Activated CD8-positive, alpha-beta memory T cell treated with anti-CD3 and anti-CD28 coated beads for 48 hours (primary cell): ENCODE results near the gene RPL39L.

Source experiments
- DNase-seq, 3 experiments: peaks; one replicate each; pipeline ENCODE4 v3.0.0-alpha.2; 2020; ENCODE audit warnings: low read depth in 2 of 3, low spot score in 2 of 3

RPL39L gene

DNA sequence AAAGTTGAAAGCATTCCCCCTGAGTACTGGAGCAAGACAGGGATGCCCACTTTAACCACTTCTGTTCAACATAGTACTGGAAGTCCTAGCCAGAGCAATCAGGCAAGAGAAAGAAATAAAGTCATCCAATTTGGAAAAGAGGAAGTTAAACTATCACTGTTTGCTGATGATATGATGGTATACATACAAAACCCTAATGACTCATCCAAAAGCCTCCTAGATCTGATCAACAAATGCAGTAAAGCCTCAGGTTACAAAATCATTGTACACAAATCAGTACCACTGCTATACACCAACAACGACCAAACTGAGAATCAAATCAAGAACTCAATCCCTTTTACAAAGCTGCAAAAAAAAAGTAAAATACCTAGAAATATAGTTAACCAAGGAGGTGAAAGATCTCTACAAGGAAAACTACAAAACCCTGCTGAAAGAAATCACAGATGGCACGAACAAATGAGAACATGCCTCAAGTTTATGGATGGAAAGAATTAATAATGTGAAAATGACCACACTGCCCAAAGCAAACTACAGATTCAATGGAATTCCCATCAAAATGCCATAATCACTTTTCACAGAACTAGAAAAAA, 40.3 kb downstream of the RPL39L start:
- DNase-seq, result no peak

DNA sequence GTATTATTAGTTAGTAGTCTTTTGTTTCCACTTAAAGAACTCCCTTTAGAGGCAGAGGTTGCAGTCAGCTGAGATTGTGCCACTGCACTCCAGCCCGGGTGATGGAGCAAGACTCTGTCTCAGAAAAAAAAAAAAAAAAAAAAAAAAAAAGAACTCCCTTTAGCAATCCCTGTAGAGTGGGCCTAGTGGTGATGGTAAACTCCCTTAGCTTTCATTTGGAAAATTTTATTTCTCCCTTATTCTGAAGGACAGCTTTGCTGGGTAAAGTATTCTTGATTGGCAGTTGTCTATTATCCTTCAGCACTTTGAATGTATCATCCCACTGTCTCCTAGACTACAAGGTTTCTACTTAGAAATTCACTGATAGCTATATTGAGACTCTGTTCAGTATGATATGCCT, 46.0 kb downstream of the RPL39L start:
- DNase-seq, result no peak

DNA sequence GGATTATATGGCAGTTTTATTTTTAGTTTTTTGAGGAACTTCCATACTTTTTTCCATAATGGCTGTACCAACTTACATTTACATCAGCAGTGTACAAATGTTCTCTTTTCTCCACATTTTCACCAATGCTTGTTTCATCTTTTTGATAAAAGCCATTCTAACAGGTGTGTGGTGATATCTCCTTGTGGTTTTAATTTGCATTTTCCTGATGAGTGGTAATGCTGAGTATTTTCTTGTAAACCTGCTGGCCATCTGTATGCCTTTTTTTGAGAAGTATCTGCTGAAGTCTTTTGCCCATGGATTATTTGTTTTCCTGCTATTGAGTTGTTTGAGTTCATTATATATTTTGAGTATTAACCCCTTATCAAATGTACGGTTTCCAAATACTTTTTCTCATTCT, 50.6 kb downstream of the RPL39L start:
- no peak for DNase-seq

DNA sequence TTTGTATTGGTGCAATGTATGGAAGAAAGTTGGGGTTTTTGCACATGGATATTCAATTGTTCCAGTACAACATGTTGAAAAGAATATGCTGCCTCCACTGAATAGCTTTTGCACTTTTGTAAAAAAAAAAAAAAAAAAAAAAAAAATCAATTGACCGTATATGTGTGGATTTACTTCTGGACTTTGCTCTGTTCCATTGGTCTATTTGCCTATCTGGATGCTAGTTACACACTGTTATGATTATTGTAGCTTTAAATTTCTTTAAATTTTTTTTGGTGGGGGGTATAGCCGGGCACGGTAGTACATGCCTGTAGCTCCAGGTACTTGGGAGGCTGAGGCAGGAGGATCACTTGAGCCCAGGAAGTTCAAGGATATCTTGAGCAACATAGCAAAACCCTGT, 52.5 kb downstream of the RPL39L start:
- no peak for DNase-seq

DNA sequence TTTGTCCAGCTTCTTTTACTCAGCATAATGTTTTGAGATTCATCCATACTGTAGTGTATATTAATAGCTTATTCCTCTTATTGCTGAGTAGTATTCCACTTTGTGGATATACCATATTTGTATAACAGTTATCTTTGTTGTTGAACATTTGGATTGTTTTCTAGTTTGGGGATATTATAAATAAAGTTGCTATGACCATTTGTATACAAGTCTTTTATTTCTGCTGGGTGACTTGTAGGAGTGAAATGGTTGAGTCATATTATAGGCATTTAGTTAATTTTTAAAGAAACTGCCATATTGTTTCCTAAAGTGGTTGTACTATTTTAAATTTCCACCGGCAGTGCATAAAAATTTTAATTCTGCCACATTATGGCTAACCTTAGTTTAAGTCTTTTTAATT, 53.4 kb downstream of the RPL39L start:
- DNase-seq, result no peak

DNA sequence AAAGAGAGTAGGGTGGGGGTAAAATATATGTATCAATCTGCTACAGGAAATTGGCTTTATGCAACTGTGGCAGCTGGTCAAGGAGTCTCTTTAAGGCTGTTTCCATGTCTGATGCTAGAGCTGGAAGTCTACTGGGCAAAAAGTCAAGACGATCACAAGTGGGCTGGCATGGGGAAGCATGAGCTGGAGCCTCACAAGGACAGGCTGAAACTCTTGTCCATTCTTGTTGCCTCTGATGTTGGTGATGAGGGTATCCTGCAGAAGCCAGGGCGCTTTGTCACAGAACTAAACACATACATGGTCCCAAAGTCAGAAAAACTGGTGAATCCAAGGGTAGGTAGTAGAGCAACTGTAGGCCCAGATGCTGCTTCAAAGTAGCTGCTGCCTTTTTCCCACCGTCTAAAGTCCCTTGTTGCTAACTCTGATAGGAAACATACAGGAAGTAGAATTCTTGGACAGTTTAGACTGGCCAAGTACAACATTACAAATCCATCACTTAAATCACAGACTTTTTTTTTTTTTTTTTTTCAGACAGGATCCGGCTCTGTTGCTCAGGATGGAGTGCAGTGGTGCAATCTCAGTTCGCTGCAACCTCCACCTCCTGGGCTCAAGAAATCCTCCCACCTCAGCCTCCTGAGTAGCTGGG, 54.2 kb downstream of the RPL39L start:
- no peak for DNase-seq

DNA sequence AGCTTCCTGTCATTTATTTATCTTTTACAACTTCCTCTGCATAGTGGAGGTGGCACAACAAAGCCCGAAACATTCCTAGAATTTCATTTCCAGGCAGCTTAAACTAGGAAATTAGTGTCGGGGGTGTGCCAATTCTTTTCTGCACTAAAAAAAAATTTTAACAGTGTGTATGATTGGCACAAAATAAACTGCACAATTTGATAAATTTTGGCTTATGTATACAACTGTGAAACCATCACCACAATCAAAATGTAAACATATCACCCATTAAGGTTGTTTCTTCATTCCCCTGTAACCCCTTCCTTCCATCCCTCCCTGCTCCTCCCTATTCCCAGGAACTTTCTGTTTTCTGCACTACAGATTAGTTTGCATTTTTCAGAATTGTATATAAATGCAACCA, 54.7 kb downstream of the RPL39L start:
- no peak for DNase-seq

DNA sequence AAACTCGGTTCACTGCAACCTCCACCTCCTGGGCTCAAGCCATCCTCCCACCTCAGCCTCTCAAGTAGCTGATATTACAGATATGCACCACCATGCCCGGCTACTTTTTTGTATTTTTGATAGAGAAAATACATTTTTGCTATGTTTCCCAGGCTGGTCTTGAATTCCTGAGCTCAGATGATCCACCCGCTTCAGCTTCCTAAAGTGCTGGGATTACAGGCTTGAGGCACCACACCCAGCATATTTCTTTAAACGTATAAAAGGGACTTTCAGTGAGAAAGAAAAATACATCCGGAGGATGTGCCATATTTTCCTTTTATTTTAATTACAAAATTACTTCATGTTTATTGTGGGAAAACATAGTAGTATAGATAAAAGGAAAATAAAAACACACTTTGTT, 55.2 kb downstream of the RPL39L start:
- DNase-seq, result no peak

DNA sequence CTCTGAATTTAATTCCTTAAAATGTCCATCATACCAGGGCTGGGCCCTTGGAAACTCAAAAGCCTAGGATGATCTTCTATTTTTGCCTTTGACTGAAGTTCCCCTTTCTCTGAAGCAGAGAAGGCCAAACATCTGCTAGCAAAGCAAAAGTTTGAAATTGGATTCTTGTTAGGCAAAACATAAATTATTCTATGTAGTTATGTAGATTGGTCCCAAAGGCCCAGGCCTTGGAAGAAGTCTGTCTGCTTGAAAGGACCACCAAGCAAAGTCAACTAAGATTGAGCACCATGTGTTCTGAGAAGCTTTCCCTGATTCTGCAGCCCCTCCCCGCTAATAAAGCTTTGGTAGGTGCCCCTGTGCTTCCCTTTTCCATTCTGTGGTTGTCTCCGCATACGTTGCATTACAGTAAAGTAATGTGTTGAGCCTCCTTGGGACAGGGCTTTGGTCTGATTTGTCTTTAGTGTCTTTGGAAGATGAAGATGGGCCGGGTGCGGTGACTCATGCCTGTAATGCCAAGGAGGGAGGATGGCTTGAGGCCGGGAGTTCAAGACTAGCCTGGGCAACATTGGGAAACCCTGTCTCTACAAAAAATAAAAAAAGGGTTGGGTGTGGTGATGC, 56.4 kb downstream of the RPL39L start:
- no peak for DNase-seq

DNA sequence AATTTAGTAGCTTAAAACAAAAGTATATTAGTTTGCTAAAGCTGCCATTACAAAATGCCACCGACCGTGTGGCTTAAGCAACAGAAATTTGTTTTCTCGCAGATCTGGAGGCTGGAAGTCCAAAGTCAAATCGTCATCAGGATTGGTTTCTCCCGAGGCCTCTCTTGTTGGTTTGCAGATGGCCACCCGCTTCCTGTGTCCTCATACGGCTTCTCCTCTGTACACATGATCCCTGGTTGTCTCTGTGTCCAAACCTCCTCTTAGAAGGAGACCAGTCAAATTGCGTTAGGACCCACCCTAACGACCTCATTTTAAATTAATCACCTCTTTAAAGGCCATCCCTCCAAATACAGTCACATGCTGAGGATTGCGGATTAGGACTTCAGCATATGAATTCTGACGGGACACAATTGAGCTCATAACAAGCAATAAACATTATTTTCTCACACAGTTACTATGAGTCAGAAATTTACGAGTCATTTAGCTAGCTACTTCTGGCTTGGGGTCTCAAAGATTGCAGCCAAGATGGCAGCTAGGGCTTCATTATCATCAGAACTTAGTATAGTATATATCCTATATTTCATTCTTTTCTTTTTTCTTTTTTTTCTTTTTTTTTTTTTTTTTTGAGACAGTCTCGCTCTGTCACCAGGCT, 58.4 kb downstream of the RPL39L start:
- DNase-seq, result no peak

DNA sequence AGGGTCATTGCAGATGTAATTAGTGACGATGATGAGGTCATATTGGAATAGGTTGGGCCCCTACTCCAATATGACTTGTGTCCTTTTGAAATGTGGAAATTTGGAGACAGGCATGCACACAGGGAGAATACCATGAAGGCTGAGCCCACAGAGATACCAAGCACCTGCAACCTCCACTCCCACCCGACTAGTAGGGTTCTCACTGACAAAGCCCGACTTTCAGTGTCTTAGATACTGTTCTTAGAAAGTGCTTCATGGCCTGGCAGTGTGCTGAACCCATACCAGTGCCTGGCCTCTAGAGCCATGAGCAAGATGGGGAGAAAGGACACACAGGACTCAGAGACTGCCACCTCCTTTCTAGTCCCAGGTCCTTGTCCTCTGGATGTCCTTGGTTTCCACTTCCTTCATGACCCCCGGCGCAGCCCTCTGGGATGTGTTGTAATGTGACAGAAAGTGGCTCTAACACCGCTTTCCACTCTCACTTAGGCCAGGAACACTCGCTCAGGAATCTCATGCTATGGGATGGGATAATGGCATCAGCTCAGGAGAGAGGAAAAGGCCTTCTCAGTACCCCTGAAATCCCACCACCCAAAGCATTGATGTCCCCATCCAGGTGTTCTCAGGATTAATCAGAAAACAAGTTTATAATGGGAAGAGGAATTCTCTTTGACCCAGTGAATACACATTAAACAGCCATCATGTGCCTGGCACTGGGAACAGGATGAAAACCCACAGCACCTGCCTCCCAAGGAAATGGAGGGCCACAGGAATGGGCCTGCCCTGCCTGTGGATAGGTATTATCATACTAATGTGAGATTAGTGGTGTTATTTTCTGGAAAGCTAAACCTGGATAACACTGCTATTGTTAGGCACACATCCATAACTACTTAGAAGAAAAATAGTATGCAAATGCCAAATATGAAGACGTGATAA, 59.9 kb downstream of the RPL39L start:
- no peak for DNase-seq

DNA sequence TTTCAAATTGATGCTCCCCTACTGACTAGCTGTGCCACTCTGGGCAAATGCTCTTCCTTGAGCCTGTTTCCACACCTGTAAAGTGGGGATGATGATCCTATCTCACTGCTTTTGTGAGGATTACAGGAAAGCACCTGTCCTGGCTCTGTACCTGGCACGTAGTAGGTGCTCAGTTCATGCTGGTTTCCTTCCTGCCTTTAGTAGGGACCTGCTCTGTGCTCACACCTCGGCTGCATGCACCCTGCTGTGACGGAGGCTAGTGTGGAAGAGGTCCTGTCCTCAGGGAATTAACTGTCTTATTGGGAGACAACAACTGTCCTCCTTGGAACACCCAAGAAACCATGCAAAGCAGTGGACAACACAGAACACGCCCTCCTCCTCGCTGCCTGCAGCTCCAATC, 61.8 kb downstream of the RPL39L start:
- DNase-seq, result no peak

DNA sequence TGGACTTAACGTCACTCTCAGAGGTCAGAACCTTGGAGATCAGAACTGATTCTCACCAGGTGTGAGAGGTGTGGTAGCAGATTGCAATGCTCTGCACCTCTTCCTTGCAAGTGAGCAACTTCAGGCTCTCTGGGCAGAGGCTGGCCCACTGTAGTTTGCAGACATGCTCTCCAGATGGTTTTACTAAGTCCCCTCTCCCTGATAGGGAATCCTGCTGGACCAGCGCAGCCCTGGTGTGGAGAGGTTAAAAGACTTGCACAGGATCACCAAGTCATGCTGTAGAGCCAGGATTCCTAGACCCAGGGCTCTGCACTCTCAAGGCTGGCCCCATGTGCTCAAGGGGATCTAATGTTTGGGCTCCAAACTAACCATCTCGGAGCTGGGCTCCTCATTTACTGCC, 62.2 kb downstream of the RPL39L start:
- no peak for DNase-seq

DNA sequence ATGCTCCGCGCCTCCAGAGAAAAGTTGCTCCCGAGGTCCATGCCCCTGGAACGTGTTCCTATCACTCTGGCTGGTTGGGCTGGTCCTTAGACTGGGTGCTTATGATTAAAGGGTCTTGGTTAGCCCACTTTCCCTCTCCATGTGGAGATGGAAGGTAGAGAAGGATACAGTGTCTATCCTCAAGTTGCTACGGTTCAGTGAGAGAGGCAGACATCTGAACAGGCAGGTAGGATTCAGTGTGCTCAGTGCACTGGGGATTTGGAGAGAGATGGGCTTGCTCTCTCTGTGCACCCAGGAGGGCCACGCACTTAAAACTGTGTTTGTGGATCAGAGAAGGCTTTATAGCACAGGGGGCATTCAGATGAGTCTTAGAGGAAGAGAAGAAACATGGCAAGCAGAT, 63.0 kb downstream of the RPL39L start:
- DNase-seq, result no peak

DNA sequence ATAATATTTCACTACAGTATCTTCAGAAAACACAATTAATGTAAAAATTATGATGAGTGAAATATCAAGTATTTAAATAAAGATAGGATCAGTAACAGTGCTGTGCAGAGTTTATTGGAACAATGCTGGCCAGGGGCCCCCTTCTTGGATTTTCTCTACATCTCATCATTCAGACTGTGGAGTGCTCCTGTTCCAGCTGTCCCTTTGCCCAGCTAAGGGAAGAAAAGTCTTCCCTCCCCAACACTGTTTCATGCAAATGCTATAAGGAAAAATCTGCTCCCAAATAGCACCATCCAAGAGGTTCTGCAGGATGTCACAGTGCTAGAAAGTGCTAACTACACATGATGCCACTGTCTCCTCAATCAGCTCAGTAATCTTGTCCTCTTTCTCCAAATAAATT, 64.5 kb downstream of the RPL39L start:
- no peak for DNase-seq

DNA sequence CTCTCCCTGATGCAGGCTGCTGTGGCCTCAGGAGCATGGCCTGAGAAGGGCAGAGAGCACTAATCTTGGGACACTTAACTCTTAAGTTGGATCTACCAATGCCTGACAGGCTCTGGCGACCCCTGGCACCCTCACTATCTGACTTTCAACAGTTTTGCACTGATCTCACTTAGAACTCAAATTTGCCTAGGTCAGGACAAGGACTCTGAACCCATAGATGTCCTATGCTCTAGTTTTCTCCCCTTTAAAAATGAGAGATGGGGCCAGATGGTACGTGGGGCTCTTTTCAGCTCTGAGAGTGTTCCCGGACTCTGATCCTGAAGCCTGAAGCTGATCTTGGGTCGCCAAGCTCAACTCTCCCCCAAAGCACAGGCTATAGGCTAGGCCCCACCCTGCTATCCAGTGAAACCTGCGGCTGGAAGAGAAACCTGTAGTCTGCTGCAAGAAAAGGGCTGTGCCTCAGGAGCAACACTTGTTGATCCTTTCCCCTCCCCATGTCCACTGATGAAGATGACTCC, 65.7 kb downstream of the RPL39L start:
- no peak for DNase-seq

DNA sequence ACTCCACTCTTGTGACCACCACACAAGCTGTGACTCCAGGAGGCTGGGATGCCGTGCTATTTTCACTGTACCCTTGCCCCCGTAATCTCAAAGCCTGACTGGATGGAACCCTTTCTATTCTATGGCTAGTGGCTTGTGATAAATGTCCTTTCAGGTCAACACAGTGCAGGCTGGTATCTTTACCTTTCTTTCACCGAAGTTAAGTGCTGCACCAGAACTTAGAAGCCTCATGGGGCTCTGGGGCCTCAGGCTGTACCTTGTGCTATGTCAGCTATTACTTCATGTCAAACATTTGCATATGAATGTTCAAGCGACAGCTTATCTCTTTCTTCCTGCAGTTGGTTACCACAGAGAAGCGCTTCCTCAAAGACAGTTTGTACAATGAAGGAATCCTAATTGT, 66.8 kb downstream of the RPL39L start:
- no peak for DNase-seq

DNA sequence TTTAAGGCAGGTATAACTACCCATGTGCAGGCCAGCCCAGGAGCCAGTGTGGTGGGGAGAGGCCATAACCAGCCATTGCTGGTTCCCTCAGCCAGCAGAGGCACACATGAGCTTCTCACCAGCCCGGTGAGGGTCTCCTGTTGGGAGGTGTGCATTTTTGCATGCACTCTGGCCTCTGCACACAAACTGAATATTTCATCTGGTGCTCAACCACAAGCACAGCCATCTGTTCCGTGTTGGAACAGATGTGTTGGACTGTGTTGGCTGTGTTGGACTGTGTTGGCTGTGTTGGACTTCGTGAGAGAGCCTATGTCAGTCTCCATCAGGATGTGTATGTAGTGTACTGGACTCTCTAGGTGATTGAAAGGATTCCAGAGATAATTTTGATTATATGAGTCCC, 67.2 kb downstream of the RPL39L start:
- DNase-seq, result no peak
